B cell (primary cell): ENCODE results near the gene STAP1. TPM values are rescaled to one million over a fixed set of nuclear protein-coding genes. Genes with fewer than 3 reads are reported as not detected.
"Not testable (repeated sequence)": the region's sequence is repeated elsewhere in the genome, so short reads cannot be mapped to it uniquely, and the experiment has no call there.

Source experiments
- ATAC-seq: fragments of 200-7000 bp; cut with Tn5 transposase; one replicate; pipeline ENCODE4 v1.10.0; 2021; ENCODE audit warnings: low read depth, mild to moderate bottlenecking, moderate number of reproducible peaks, moderate library complexity
- CTCF ChIA-PET: fragments of 350-600 bp; sonication (Branson Sonifier 250); formaldehyde crosslinking; loops from one replicate; lab custom pipeline; 2021; ENCODE audit warnings: antibody characterized with exemption, inconsistent platforms; lab: Charles Lee
- POLR2A ChIA-PET: fragments of 350-600 bp; sonication (Branson Sonifier 250); formaldehyde crosslinking; loops from one replicate; lab custom pipeline; 2021; ENCODE audit warnings: antibody characterized with exemption; lab: Charles Lee
- DNase-seq: peaks from one replicate; pipeline ENCODE4 v3.0.0; 2013
- H2AFZ ChIP-seq: 2 replicates; pipeline ENCODE4 v1.6.1; 2012; ENCODE audit warnings: mild to moderate bottlenecking, low read depth, low read length; ENCODE audit not compliant: insufficient read depth, poor library complexity, severe bottlenecking
- H3K27ac ChIP-seq, 2 donors: 1 replicate in 1 of 2; 2 replicates in 1 of 2; pipeline ENCODE4 v1.5.1; 2012 to 2013; ENCODE audit warnings: low read length in 2 of 2, mild to moderate bottlenecking in 2 of 2, moderate library complexity in 1 of 2
- H3K27me3 ChIP-seq, 4 experiments: fragments of 200-600 bp in 1 of 4; sonication (generic) in 1 of 4; replicated peaks in 1 of 4; 1 replicate in 2 of 4; 2 replicates in 2 of 4; pipeline versions ENCODE4 v1.6.1 to v1.7.0; 2013 to 2016; ENCODE audit warnings: low read length in 3 of 4, mild to moderate bottlenecking in 2 of 4, mixed read lengths in 1 of 4, moderate library complexity in 1 of 4; ENCODE audit not compliant: insufficient read depth in 4 of 4, control insufficient read depth in 3 of 4; ENCODE audit errors: control extremely low read depth in 1 of 4
- H3K36me3 ChIP-seq, 2 experiments: replicated peaks in 1 of 2; 1 replicate in 1 of 2; 2 replicates in 1 of 2; pipeline versions ENCODE4 v1.6.1 to v1.7.1; 2013; ENCODE audit warnings: low read length in 1 of 2; ENCODE audit not compliant: insufficient read depth in 2 of 2, control insufficient read depth in 1 of 2; ENCODE audit errors: control extremely low read depth in 1 of 2, extremely low read depth in 1 of 2
- H3K4me1 ChIP-seq, 2 donors: fragments of 200-600 bp in 1 of 2; sonication (generic) in 1 of 2; 1 replicate in 1 of 2; 2 replicates in 1 of 2; pipeline versions ENCODE4 v1.5.1 to v1.6.1; 2013 to 2017; ENCODE audit warnings: low read length in 2 of 2; ENCODE audit not compliant: control insufficient read depth in 2 of 2, insufficient read depth in 2 of 2
- H3K4me2 ChIP-seq: replicated peaks from 2 replicates; pipeline ENCODE3; 2012; ENCODE audit warnings: mild to moderate bottlenecking, low read depth, low read length; ENCODE audit not compliant: poor library complexity, severe bottlenecking
- H3K4me3 ChIP-seq, 5 experiments: fragments of 200-600 bp in 1 of 5; sonication (generic) in 1 of 5; 1 replicate in 3 of 5; 2 replicates in 2 of 5; pipeline versions ENCODE4 v1.5.1 to v1.7.0; 2011 to 2016; ENCODE audit warnings: low read length in 4 of 5, mild to moderate bottlenecking in 4 of 5, low read depth in 2 of 5, control low read depth in 1 of 5, moderate library complexity in 1 of 5; ENCODE audit not compliant: insufficient read depth in 1 of 5; ENCODE audit errors: control extremely low read depth in 1 of 5, extremely low read depth in 1 of 5
- H3K79me2 ChIP-seq: fragments of 200-600 bp; sonication (generic); one replicate; pipeline ENCODE4 v1.6.0; 2016; ENCODE audit warnings: low read length; ENCODE audit not compliant: control insufficient read depth, insufficient read depth
- H3K9ac ChIP-seq: fragments of 200-600 bp; sonication (generic); 2 replicates; pipeline ENCODE4 v1.6.1; 2017; ENCODE audit warnings: mild to moderate bottlenecking, low read length, moderate library complexity
- H3K9me3 ChIP-seq, 3 donors: one replicate each; pipeline versions ENCODE4 v1.6.1 to v1.7.1; 2013; ENCODE audit warnings: low read length in 2 of 3; ENCODE audit not compliant: control insufficient read depth in 2 of 3, insufficient read depth in 1 of 3; ENCODE audit errors: control extremely low read depth in 1 of 3
- H4K20me1 ChIP-seq: 2 replicates; pipeline ENCODE4 v1.6.0; 2012; ENCODE audit warnings: mild to moderate bottlenecking, low read length; ENCODE audit not compliant: insufficient read depth, control insufficient read depth, poor library complexity, severe bottlenecking
- H3K27ac Mint-ChIP-seq: one replicate; pipeline ENCODE4 v1.8.0; 2021; ENCODE audit warnings: mixed read lengths
- H3K27me3 Mint-ChIP-seq: one replicate; pipeline ENCODE4 v1.8.0; 2021; ENCODE audit warnings: mixed read lengths
- H3K4me1 Mint-ChIP-seq: one replicate; pipeline ENCODE4 v1.8.0; 2021; ENCODE audit warnings: mixed read lengths
- H3K4me3 Mint-ChIP-seq: one replicate; pipeline ENCODE4 v1.8.0; 2021; ENCODE audit warnings: mixed read lengths
- H3K9me3 Mint-ChIP-seq: one replicate; pipeline ENCODE4 v1.8.0; 2022; ENCODE audit warnings: mixed read lengths; ENCODE audit not compliant: insufficient read depth
- CTCF ChIP-seq: fragments of 200-600 bp; IDR thresholded peaks from one replicate; pipeline ENCODE4 v1.8.0; 2022; ENCODE audit warnings: antibody characterized with exemption, mild to moderate bottlenecking
- EZH2 ChIP-seq: IDR thresholded peaks from 2 replicates; pipeline ENCODE4 v1.6.1; 2012; ENCODE audit warnings: borderline replicate concordance, low read depth, mild to moderate bottlenecking, moderate library complexity, low read length; ENCODE audit not compliant: insufficient read depth, poor library complexity, severe bottlenecking
- WGBS: methylation state at CpG from one replicate; pipeline ENCODE4 v1.1.5; 2013; ENCODE audit warnings: missing lambda C conversion rate; ENCODE audit not compliant: insufficient coverage; 5-methylcytosine and 5-hydroxymethylcytosine counted together
- intact Hi-C: fragments of 100-400 bp; cut with micrococcal nuclease; formaldehyde crosslinking; loops from one replicate; pipeline ENCODE4 v1.10.0; 2022
- polyA plus RNA-seq: library from polyadenylated mRNA; depleted of rRNA; stranded (reverse); fragments of >200 nt; gene quantifications from 2 replicates; pipeline ENCODE4 v1.2.3, GENCODE V29; 2012
- total RNA-seq, 2 donors: library from RNA; stranded (reverse); fragments of 120-200 nt in 1 of 2; gene quantifications; 1 replicate in 1 of 2; 2 replicates in 1 of 2; pipeline versions ENCODE4 v1.2.3 to v1.2.4, GENCODE V29; 2013 to 2022

The STAP1 gene
- total and polyA plus RNA-seq, 2 donors (not counting 1 experiment from before 2014, with no cell fraction given): 52.6 to 63.0 TPM

GRCh38 chr4:67531379-67531962 is 27.1 kb upstream of the STAP1 start:
- Mint-ChIP-seq H3K4me1 (peaks cover 20% of the 10 kb centered on the region), H3K4me3 (no peak overlapping the region), H3K27ac (no peak overlapping the region), H3K27me3 (no peaks in the 10 kb centered on the region), H3K9me3 (no peaks in the 10 kb centered on the region)
- peaks cover 3 to 6% of the 10 kb centered on the region in 2 donors for H3K4me1 ChIP-seq
- H2AFZ ChIP-seq: no peak overlapping the region
- H4K20me1 ChIP-seq: peaks cover 29% of the 10 kb centered on the region
- H3K36me3 ChIP-seq: peaks cover 17 to 66% of the 10 kb centered on the region in 2 experiments
- H3K9ac ChIP-seq: no peak overlapping the region
- 53% methylated on average over 2 of the region's 4 CpGs for WGBS
- no peak overlapping the region for H3K4me3 ChIP-seq
- intact Hi-C loops: no loop called here
- no peak for ATAC-seq
- H3K9me3 ChIP-seq: peaks cover 0 to 7% (median 0%) of the 10 kb centered on the region in 3 donors
- POLR2A ChIA-PET: no interaction called here
- no peak overlapping the region for H3K4me2 ChIP-seq
- no peak overlapping the region for H3K27ac ChIP-seq
- H3K27me3 ChIP-seq: no peaks in the 10 kb centered on the region
- peaks cover 77% of the 10 kb centered on the region for H3K79me2 ChIP-seq
- TF ChIP-seq CTCF (no peak), EZH2 (no peak)
- DNase-seq: no peak
- CTCF ChIA-PET: no interaction called here

DNA sequence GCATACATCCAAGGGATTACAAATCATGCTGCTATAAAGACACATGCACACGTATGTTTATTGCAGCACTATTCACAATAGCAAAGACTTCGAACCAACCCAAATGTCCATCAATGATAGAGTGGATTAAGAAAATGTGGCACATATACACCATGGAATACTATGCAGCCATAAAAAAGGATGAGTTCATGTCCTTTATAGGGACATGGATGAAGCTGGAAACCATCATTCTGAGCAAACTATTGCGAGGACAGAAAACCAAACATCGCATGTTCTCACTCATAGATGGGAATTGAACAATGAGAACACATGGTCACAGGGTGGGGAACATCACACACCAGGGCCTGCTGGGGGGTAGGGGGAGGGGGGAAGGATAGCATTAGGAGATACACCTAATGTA is 26.1 kb upstream of the STAP1 start:
- H3K27ac Mint-ChIP-seq, intact Hi-C loops: not testable (repeated sequence)

More for the DNA sequence above, 26.1 kb upstream of the STAP1 start:
- peaks cover 17 to 72% of the 10 kb centered on the region in 2 experiments for H3K36me3 ChIP-seq
- H3K9me3 Mint-ChIP-seq, H3K4me1 ChIP-seq, H3K4me2 ChIP-seq, DNase-seq, H2AFZ ChIP-seq, H3K9ac ChIP-seq, H3K4me3 ChIP-seq, CTCF ChIA-PET, POLR2A ChIA-PET, H3K27ac ChIP-seq, H3K4me3 Mint-ChIP-seq, ATAC-seq, H3K27me3 ChIP-seq, H3K9me3 ChIP-seq, H3K27me3 Mint-ChIP-seq: not testable (repeated sequence)
- no CpG with 5 or more reads among the region's 4 CpGs for WGBS
- peaks cover 13% of the 10 kb centered on the region for H3K4me1 Mint-ChIP-seq
- H4K20me1 ChIP-seq: peaks cover 29% of the 10 kb centered on the region
- peaks cover 75% of the 10 kb centered on the region for H3K79me2 ChIP-seq
